DOHH2 (cell line): Measurements from ENCODE around the gene SEMA4C.

Experiments
- EZH2phosphoT487 ChIP-seq: fragments of 200-600 bp; sonication (generic); IDR thresholded peaks from 2 replicates; pipeline ENCODE4 v1.6.1; 2017; ENCODE audit warnings: borderline replicate concordance, mild to moderate bottlenecking, antibody characterized with exemption, low read length, moderate library complexity, mixed read lengths
- TF ChIP-seq, protein P1 (sequence below): fragments of 200-600 bp; sonication (generic); IDR thresholded peaks from one replicate; pipeline ENCODE4 v1.5.1; 2014; ENCODE audit warnings: antibody characterized with exemption, mild to moderate bottlenecking, low read depth, low read length; ENCODE audit not compliant: poor library complexity, severe bottlenecking

DNA sequence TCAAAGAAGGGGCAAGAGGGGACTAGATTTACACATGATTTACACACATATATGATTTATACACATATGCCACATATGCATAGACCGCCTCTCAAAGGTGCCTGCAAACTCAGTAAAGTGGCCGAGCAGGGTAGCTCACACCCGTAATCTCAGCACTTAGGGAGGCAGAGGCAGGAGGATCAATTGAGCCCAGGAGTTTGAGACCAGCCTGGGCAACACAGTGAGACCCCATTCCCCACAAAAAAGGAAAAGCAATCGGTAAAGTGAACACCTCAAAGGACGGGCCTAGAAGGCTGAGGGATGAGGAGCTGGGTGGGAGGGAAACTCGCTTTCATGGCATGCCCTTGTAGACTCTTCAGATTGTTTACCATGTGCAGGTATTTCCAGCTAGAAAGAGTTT, 17.2 kb downstream of the SEMA4C start:
- TF ChIP-seq, protein P1, sequence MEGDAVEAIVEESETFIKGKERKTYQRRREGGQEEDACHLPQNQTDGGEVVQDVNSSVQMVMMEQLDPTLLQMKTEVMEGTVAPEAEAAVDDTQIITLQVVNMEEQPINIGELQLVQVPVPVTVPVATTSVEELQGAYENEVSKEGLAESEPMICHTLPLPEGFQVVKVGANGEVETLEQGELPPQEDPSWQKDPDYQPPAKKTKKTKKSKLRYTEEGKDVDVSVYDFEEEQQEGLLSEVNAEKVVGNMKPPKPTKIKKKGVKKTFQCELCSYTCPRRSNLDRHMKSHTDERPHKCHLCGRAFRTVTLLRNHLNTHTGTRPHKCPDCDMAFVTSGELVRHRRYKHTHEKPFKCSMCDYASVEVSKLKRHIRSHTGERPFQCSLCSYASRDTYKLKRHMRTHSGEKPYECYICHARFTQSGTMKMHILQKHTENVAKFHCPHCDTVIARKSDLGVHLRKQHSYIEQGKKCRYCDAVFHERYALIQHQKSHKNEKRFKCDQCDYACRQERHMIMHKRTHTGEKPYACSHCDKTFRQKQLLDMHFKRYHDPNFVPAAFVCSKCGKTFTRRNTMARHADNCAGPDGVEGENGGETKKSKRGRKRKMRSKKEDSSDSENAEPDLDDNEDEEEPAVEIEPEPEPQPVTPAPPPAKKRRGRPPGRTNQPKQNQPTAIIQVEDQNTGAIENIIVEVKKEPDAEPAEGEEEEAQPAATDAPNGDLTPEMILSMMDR: no peak
- TF ChIP-seq EZH2phosphoT487: no peak
